ENCODE results near the gene ZMYM5. TPM values are rescaled to one million over a fixed set of nuclear protein-coding genes. Genes with fewer than 3 reads are reported as not detected.
"Not testable (repeated sequence)": the region's sequence is repeated elsewhere in the genome, so short reads cannot be mapped to it uniquely, and the experiment has no call there.

ZMYM5 gene
- total RNA-seq = 10 to 100 TPM in 3 of 6 donors, 1 to 10 TPM in 3; 6.5 to 23.0 (median 10.4) TPM

DNA sequence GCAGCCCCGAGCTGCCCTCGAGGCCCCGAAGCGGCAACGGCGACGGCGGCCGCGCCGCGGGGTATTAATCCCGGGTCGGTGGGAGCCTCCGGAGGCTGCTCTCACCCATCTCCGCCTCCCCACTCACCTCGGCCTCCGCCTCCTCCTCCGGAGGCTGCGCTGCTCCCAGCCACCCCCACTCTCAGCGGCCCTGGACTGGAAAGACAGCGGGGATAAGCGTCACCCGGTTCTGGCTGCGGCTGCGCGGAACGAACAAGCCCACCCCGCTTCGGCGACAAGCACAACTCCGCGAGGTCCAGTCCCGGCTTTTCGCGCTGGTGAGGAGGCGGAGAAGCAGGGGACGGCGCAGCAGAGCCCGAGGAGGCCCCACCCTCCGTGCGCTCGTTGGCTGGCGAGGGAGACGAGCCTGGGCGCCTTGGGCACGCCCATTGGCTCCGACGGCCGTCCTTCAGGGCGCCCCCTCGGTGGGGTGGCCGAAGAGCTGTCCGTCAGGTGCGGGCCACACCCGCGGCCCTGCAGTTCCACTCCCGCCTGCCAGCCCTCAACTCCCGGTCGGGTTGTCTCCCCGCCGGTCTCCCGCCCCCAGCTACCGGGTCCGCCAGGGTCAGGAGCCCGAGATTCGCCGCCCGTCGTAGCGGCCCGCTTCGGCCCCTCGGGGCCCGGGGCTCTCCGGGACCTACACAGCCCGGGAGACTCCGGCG, at the start of gene ZMYM5:
Gene ZMYM5 (minus strand): TSS at position 327 of the 701 bp plus-strand sequence. CDS start 11,469 bp downstream, outside the sequence.
- 0% methylated on average over 30 of the region's 79 CpGs; no CpG with 5 or more reads in 1 of the 2 donors for WGBS, 2 donors
- Histone ChIP-seq H3K4me1 (peaks cover 18 to 28% (median 25%) of the 10 kb centered on the region in 4 donors), H3K27me3 (no peaks in the 10 kb centered on the region), H3K9me3 (no peaks in the 10 kb centered on the region), H3K4me3 (peak within 1 kb of the TSS; percentile 53 to 90 (median 76)), H3K36me3 (peaks cover 0 to 3% (median 0%) of the 10 kb centered on the region in 4 donors), H3K27ac (peak within 1 kb of the TSS; percentile 97 to 100 (median 98))
- peak; percentile 97 to 100 for ATAC-seq (ENCODE audit: low FRiP score in 2 of 2)
- DNase-seq = peak; percentile 99 to 100
- TF ChIP-seq POLR2AphosphoS5 (IDR thresholded peaks at IDR 0.05) (peak; percentile 89 to 98), EP300 (IDR thresholded peaks at IDR 0.05) (no peak), POLR2A (IDR thresholded peaks at IDR 0.05) (peak; percentile 83 to 97 (median 92))
- TF ChIP-seq, protein P1, sequence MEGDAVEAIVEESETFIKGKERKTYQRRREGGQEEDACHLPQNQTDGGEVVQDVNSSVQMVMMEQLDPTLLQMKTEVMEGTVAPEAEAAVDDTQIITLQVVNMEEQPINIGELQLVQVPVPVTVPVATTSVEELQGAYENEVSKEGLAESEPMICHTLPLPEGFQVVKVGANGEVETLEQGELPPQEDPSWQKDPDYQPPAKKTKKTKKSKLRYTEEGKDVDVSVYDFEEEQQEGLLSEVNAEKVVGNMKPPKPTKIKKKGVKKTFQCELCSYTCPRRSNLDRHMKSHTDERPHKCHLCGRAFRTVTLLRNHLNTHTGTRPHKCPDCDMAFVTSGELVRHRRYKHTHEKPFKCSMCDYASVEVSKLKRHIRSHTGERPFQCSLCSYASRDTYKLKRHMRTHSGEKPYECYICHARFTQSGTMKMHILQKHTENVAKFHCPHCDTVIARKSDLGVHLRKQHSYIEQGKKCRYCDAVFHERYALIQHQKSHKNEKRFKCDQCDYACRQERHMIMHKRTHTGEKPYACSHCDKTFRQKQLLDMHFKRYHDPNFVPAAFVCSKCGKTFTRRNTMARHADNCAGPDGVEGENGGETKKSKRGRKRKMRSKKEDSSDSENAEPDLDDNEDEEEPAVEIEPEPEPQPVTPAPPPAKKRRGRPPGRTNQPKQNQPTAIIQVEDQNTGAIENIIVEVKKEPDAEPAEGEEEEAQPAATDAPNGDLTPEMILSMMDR (IDR thresholded peaks at IDR 0.05) = peak in 4 of 6 experiments; percentile 28 to 57 (median 50)

DNA sequence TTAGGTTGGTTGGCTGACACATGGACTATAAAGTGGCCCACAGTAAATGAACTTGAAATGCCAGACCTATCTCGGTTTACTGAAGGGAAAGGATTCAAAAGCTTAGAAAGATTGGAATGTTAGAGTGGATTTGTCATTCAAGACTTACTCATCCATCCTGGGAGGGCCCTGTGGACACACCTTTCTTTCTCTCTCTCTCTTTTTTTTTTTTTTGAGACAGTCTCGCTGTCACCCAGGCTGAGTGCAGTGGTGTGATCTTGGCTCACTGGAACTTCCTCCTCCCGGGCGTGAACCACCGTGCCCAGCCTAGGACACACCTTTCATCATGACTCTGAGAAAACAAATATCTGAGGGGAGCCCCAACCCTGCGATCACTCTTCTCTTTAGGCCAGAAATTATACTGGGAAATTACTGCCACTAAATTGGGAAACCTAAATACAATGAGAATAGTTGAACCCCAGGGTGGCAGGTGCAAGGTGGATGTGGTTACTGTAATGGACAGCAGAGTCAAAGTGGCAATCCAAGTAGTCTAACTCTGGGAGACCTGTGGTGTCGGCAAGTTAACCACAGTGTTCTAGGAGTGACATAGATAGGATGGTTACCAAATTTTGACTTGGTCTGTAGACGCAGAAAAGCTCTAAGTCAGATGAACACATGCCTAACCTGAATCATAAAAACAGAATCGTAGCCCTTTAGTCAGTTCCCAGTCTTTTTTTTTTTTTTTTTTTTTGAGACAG, 47.1 kb upstream of the ZMYM5 start:
- H3K9me3 ChIP-seq = no peaks in the 10 kb centered on the region
- no peaks in the 10 kb centered on the region for H3K4me1 ChIP-seq
- H3K27ac ChIP-seq = no peak overlapping the region
- 71 to 74% methylated on average over 9 of the region's 9 CpGs for WGBS, 2 donors
- DNase-seq = no peak
- H3K36me3 ChIP-seq = no peaks in the 10 kb centered on the region
- no peaks in the 10 kb centered on the region for H3K27me3 ChIP-seq
- no peak overlapping the region for H3K4me3 ChIP-seq
- TF ChIP-seq, protein P1 (IDR thresholded peaks at IDR 0.05) = no peak
- no peak for TF ChIP-seq POLR2A (IDR thresholded peaks at IDR 0.05)
- no peak for TF ChIP-seq EP300 (IDR thresholded peaks at IDR 0.05)
- TF ChIP-seq POLR2AphosphoS5 (IDR thresholded peaks at IDR 0.05) = no peak
- ATAC-seq (ENCODE audit: low FRiP score in 2 of 2) = no peak

DNA sequence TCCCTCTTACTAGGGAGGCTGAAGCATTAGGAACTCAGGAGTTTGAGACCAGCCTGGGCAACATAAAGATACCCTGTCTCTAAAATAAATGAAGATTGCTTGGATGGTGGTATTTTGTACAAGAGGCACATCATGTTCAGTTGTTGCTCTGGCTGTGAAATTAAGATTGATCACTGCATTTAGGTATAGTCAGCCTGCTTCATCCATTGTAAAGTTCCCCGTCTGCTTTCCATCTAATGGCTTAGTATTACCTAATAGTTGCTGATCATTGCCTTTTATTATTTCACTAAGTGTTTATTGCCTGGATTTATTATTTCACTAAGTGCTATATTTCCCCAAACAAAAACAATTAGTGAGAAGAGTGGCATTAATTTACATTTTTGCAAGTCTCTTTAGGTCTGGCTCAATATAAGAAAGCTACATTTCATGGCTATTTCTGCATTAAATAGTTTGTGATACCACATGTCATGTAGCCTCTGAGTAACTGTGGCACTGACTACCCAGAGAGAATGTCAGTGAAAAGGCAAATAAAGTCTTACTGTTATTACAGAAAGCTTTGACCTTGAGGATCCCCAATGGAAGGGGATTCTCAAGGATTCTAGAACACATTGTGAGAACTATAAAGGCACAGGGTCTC, 45.0 kb upstream of the ZMYM5 start:
- no peak overlapping the region for H3K4me3 ChIP-seq
- no peak for TF ChIP-seq POLR2A (IDR thresholded peaks at IDR 0.05)
- TF ChIP-seq EP300 (IDR thresholded peaks at IDR 0.05) = no peak
- TF ChIP-seq POLR2AphosphoS5 (IDR thresholded peaks at IDR 0.05) = no peak
- TF ChIP-seq, protein P1 (IDR thresholded peaks at IDR 0.05) = no peak
- H3K4me1 ChIP-seq = no peaks in the 10 kb centered on the region
- WGBS, 2 donors = 88 to 93% methylated on average over 1 of the region's 1 CpG
- no peaks in the 10 kb centered on the region for H3K9me3 ChIP-seq
- H3K27me3 ChIP-seq = no peaks in the 10 kb centered on the region
- no peak overlapping the region for H3K27ac ChIP-seq
- H3K36me3 ChIP-seq = no peaks in the 10 kb centered on the region
- no peak for DNase-seq
- ATAC-seq (ENCODE audit: low FRiP score in 2 of 2) = no peak

DNA sequence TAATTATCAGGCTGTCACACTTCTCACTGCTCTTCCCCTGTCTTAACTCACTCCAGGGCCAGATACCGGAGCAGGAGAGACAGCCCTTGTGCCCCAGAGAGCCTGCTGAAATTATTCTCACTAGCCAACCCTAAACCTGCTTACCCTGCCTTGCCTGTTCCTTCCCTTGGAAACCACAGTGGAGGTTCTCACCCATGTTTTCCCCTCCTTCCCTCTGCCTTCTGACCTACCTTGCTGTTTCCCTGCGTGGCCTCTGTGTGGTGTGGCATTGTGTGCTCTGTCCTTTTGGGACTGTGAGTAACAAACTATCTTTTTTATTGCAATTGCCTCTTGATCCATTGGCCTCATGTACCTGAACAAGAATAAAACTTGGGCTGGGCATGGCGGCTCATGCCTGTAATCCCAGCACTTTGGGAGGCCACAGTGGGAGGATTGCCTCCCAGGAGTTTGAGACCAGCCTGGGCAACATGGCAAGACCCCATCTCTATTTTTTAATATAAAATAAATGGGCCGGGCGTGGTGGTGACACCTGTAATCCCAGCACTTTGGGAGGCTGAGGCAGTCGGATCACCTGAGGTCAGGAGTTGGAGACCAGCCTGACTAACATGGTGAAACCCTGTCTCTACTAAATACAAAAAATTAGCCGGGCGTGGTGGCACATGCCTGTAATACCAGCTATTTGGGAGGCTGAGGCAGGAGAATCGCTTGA, 42.2 kb upstream of the ZMYM5 start:
- not testable (repeated sequence) for H3K9me3 ChIP-seq; ATAC-seq (ENCODE audit: low FRiP score in 2 of 2); DNase-seq; H3K4me1 ChIP-seq; H3K4me3 ChIP-seq; H3K27me3 ChIP-seq; H3K36me3 ChIP-seq; H3K27ac ChIP-seq
- 78 to 85% methylated on average over 9 of the region's 9 CpGs for WGBS, 2 donors
